ENCODE measurements around the gene PIP5K1B.

Gene PIP5K1B

DNA sequence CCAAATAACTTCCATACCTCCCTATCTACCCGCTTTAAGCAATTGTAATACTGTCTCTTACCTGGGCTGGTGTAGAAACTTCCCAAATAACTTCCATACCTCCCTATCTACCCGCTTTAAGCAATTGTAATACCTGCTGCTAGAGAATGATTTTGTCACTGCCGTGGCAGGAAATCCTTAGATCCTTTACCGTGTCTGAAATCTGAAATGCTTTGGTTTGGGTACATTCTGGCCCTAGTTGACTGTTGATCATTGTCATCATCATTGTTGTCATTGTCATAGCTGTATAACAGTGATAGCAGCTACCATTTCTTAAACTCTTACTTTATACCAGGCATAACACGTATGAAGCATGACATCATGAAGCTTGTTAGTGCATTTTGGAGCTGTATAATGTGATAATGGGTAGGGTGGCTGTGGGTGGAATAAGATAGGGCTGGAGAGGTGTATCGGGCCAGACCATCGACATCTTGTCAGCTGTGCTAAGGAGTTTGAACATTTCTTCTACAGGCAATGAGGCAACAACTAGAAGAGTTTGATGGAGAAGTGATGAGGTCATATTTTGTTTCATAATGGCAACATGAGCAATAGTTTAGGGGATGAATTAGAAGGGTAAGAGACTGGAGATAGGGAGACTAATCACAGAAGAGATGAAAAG lies 15.7 kb downstream of the PIP5K1B start:
- no peak overlapping the region for H3K4me3 ChIP-seq (ENCODE audit: low read depth, low read length)
- H3K27ac ChIP-seq (ENCODE audit: low read depth, low read length) = no peak overlapping the region
- H3K9ac ChIP-seq (ENCODE audit: low read depth, low read length) = no peak overlapping the region
- H3K4me1 ChIP-seq (ENCODE audit: control insufficient read depth, insufficient read depth, low read length) = no peaks in the 10 kb centered on the region
- no peaks in the 10 kb centered on the region for H3K9me3 ChIP-seq (ENCODE audit: control insufficient read depth, insufficient read depth, low read length)
- no peaks in the 10 kb centered on the region for H3K27me3 ChIP-seq (ENCODE audit: control insufficient read depth, insufficient read depth, low read length)
- no peaks in the 10 kb centered on the region for H3K36me3 ChIP-seq (ENCODE audit: control insufficient read depth, insufficient read depth, low read length)

DNA sequence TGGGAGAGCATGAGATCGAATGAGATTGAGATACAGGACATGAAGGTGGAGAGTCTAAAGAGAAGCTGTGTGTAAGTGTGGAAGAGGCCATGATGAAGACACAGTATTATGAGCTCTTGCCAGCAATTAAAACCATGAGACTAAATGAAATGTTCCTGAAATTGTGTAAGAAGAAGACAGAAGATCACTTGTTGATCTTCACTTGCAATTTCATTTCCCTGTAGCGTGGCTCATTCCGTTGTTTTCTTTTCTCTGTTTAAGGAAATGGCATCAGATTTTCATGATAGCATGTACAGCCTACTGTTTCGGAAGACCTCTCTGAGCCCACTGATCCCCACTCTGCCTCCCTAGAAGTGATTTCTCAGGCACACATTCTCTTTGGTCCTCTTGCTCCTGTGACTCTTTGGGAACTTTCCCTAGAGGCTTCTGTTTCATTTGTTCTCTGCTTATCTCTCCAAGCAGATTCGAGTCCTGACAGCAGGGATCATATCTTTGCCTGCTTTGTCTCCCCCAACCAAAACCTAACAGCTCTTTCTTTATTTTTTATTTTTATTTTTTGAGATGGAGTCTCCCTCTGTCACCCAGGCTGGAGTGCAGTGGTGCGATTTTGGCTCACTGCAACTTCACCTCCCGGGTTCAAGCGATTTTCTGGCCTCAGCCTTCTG lies 16.8 kb downstream of the PIP5K1B start:
- Histone ChIP-seq H3K27me3 (ENCODE audit: control insufficient read depth, insufficient read depth, low read length) (no peaks in the 10 kb centered on the region), H3K36me3 (ENCODE audit: control insufficient read depth, insufficient read depth, low read length) (no peaks in the 10 kb centered on the region), H3K9me3 (ENCODE audit: control insufficient read depth, insufficient read depth, low read length) (no peaks in the 10 kb centered on the region), H3K9ac (ENCODE audit: low read depth, low read length) (no peak overlapping the region), H3K4me3 (ENCODE audit: low read depth, low read length) (no peak overlapping the region), H3K27ac (ENCODE audit: low read depth, low read length) (no peak overlapping the region), H3K4me1 (ENCODE audit: control insufficient read depth, insufficient read depth, low read length) (no peaks in the 10 kb centered on the region)

DNA sequence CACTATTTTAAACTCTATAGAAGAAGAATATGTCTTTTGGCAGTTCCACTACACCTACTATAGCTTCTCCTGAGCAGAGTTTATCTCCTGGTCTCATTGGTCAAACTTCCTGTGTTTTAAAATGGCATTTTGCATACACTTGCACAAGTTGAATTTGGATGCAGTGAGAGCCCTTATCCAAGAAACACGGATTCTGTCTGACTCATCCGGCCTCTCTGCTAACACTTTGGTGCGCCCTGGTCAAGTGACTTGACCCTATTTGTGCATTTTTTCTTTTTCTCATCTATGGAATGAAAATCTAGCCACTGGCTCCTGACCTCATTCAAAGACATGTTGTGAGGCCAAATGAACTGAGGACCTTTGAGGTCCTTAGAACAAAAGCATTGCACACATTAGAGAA lies 20.0 kb downstream of the PIP5K1B start:
- Histone ChIP-seq H3K27me3 (ENCODE audit: control insufficient read depth, insufficient read depth, low read length) (no peaks in the 10 kb centered on the region), H3K4me3 (ENCODE audit: low read depth, low read length) (no peak overlapping the region), H3K9ac (ENCODE audit: low read depth, low read length) (no peak overlapping the region), H3K4me1 (ENCODE audit: control insufficient read depth, insufficient read depth, low read length) (no peaks in the 10 kb centered on the region), H3K9me3 (ENCODE audit: control insufficient read depth, insufficient read depth, low read length) (no peaks in the 10 kb centered on the region), H3K27ac (ENCODE audit: low read depth, low read length) (no peak overlapping the region), H3K36me3 (ENCODE audit: control insufficient read depth, insufficient read depth, low read length) (no peaks in the 10 kb centered on the region)

DNA sequence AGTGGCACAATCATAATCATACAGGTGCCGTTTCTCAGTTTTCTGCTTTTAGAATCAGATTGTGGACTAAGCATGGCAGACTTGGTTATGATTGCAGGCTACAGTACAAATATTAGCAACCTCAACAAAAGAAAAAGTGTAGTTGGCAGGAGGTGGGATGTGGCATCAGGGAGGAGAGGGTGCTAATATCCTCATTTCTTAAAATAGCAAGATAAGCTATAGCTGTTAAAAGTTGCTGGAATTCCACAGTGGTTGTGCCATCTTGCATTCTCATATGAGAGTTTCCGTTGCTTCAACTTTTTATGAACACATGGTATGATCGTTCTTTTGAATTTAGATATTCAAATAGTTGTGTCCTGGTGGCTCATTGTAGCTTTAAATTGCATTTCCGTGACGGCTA lies 21.4 kb downstream of the PIP5K1B start:
- H3K36me3 ChIP-seq (ENCODE audit: control insufficient read depth, insufficient read depth, low read length) = no peaks in the 10 kb centered on the region
- H3K9me3 ChIP-seq (ENCODE audit: control insufficient read depth, insufficient read depth, low read length) = no peaks in the 10 kb centered on the region
- H3K4me1 ChIP-seq (ENCODE audit: control insufficient read depth, insufficient read depth, low read length) = peaks cover 6% of the 10 kb centered on the region
- H3K4me3 ChIP-seq (ENCODE audit: low read depth, low read length) = no peak overlapping the region
- H3K27me3 ChIP-seq (ENCODE audit: control insufficient read depth, insufficient read depth, low read length) = no peaks in the 10 kb centered on the region
- H3K9ac ChIP-seq (ENCODE audit: low read depth, low read length) = no peak overlapping the region
- H3K27ac ChIP-seq (ENCODE audit: low read depth, low read length) = no peak overlapping the region

DNA sequence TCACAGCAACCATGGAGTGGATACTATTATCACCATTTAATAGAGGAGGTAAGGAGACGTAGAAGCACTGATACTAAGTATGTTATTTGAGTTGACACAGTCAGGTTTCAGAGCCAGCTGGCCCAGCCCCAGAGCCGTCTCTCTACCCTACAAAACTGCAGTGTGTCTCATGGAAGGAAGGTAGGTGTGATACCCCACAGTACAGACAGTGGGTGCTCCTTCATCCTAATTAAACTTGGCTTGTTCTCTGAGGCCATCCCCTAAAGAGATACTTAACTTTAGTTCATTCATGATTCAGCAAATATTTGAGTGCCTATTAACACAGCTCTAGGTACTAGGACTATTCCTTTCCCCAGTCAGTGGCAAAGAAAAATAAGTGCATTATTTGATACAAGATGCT lies 22.6 kb downstream of the PIP5K1B start:
- Histone ChIP-seq H3K4me1 (ENCODE audit: control insufficient read depth, insufficient read depth, low read length) (peaks cover 12% of the 10 kb centered on the region), H3K27me3 (ENCODE audit: control insufficient read depth, insufficient read depth, low read length) (no peaks in the 10 kb centered on the region), H3K9ac (ENCODE audit: low read depth, low read length) (no peak overlapping the region), H3K4me3 (ENCODE audit: low read depth, low read length) (no peak overlapping the region), H3K36me3 (ENCODE audit: control insufficient read depth, insufficient read depth, low read length) (no peaks in the 10 kb centered on the region), H3K27ac (ENCODE audit: low read depth, low read length) (no peak overlapping the region), H3K9me3 (ENCODE audit: control insufficient read depth, insufficient read depth, low read length) (no peaks in the 10 kb centered on the region)

DNA sequence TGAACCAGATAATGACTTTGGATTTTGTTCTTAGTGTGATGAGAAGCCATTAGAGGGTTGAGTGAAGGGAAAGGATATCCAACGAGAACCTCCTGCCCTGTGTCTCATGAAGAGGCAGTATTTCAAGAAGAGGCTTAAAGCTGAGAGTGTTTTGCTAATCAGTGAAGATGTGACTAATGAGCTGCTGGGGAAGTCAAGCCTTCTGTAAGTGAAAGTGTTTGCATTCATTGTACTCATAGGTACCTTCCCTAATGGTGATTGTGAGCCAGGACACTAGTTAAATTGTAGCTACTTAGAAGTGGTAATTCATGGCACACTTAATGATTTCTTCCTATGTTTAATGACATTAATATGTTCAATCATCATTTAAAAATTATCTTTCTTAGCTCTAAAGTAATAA lies 23.7 kb downstream of the PIP5K1B start:
- H3K27me3 ChIP-seq (ENCODE audit: control insufficient read depth, insufficient read depth, low read length) = no peaks in the 10 kb centered on the region
- H3K4me3 ChIP-seq (ENCODE audit: low read depth, low read length) = no peak overlapping the region

DNA sequence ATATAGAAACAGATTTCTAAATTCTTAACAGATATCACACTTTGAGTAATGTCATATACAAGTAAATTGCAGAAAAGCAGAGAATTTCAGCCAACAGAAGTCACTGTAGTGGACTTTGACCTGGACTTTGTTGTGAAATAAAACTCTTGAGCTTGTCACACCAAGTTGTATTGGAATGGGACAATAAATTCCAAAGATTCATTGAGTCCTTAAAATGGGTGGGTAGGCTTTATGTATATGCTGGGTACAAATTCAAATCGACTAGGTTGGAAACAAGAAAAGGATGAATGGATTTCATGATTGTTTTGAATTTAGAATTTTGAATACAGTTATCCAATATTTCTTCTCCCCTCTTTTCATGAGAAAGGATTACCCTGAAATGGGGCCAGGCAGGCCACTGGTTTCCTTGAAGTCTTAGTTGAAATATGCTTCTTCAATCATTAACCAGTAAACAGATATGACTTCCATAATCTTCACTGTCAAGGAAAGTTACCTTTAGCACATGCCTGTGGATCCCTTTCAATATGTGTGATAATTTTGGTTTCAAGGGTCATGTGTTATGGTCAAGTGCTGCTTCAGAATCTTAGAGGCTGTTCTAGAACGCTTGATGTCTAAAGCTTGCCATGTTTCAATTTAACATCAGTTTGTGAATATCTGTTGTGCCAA lies 25.7 kb downstream of the PIP5K1B start:
- no peaks in the 10 kb centered on the region for H3K36me3 ChIP-seq (ENCODE audit: control insufficient read depth, insufficient read depth, low read length)
- H3K4me1 ChIP-seq (ENCODE audit: control insufficient read depth, insufficient read depth, low read length) = peaks cover 14% of the 10 kb centered on the region
- no peak overlapping the region for H3K27ac ChIP-seq (ENCODE audit: low read depth, low read length)
- H3K9me3 ChIP-seq (ENCODE audit: control insufficient read depth, insufficient read depth, low read length) = no peaks in the 10 kb centered on the region
- no peak overlapping the region for H3K9ac ChIP-seq (ENCODE audit: low read depth, low read length)
- H3K4me3 ChIP-seq (ENCODE audit: low read depth, low read length) = no peak overlapping the region
- no peaks in the 10 kb centered on the region for H3K27me3 ChIP-seq (ENCODE audit: control insufficient read depth, insufficient read depth, low read length)

More for the DNA sequence above, 23.7 kb downstream of the PIP5K1B start:
- Histone ChIP-seq H3K36me3 (ENCODE audit: control insufficient read depth, insufficient read depth, low read length) (no peaks in the 10 kb centered on the region), H3K4me1 (ENCODE audit: control insufficient read depth, insufficient read depth, low read length) (peaks cover 12% of the 10 kb centered on the region), H3K9ac (ENCODE audit: low read depth, low read length) (no peak overlapping the region), H3K27ac (ENCODE audit: low read depth, low read length) (no peak overlapping the region), H3K9me3 (ENCODE audit: control insufficient read depth, insufficient read depth, low read length) (no peaks in the 10 kb centered on the region)

DNA sequence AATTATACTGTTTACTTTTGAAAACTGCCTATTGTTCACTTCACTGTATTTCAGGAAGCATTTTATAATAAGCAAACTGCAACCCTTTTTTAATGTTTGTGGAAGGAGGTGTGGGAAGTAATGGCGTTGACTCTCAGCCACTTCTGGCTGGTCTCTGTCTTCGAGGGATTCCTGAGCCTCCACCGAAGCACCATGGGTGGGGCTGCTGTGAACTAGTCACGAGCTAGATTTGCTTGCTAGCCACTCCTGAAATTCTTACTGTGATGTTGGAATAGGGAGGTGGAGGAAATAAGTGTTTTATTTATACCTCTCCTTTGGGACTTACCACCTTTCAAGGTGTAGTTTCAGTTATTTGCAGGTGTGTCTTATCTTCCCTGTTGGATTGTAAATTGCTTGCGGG lies 26.8 kb downstream of the PIP5K1B start:
- H3K4me3 ChIP-seq (ENCODE audit: low read depth, low read length) = no peak overlapping the region
- no peaks in the 10 kb centered on the region for H3K36me3 ChIP-seq (ENCODE audit: control insufficient read depth, insufficient read depth, low read length)
- H3K27ac ChIP-seq (ENCODE audit: low read depth, low read length) = no peak overlapping the region
- H3K9ac ChIP-seq (ENCODE audit: low read depth, low read length) = no peak overlapping the region
- no peaks in the 10 kb centered on the region for H3K9me3 ChIP-seq (ENCODE audit: control insufficient read depth, insufficient read depth, low read length)
- no peaks in the 10 kb centered on the region for H3K27me3 ChIP-seq (ENCODE audit: control insufficient read depth, insufficient read depth, low read length)
- peaks cover 16% of the 10 kb centered on the region for H3K4me1 ChIP-seq (ENCODE audit: control insufficient read depth, insufficient read depth, low read length)

DNA sequence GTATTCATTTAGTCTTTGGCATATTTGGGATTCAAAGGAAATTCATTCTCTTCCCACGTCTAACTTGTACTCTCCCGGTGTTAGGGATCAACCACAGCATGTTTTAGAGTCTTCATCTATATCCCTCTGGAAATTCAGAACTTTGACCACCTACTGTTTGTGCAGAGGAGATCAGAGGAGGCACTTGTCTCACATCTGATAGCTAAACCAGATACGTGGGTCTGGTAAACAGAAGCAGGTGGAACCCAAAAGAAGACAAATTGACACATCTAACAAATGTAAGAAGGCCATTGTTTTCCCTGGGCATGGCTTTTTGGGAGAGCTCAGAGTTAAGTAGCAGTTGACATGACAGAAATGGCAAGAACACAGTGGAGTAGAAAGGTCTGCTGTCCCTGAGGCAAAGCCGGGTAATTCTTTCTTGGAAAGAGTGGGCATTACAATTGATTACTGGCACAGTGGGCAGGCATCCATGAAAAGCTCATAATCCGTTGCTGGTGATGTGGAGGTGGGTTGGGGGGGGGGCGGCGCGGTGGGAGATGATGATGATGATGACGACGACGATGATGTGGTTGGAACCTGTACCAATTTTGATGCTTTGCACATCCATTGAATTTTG lies 27.5 kb downstream of the PIP5K1B start:
- H3K9ac ChIP-seq (ENCODE audit: low read depth, low read length) = no peak overlapping the region
- no peak overlapping the region for H3K4me3 ChIP-seq (ENCODE audit: low read depth, low read length)
- H3K4me1 ChIP-seq (ENCODE audit: control insufficient read depth, insufficient read depth, low read length) = peaks cover 18% of the 10 kb centered on the region
- no peaks in the 10 kb centered on the region for H3K36me3 ChIP-seq (ENCODE audit: control insufficient read depth, insufficient read depth, low read length)
- no peak overlapping the region for H3K27ac ChIP-seq (ENCODE audit: low read depth, low read length)
- H3K9me3 ChIP-seq (ENCODE audit: control insufficient read depth, insufficient read depth, low read length) = no peaks in the 10 kb centered on the region
- no peaks in the 10 kb centered on the region for H3K27me3 ChIP-seq (ENCODE audit: control insufficient read depth, insufficient read depth, low read length)

DNA sequence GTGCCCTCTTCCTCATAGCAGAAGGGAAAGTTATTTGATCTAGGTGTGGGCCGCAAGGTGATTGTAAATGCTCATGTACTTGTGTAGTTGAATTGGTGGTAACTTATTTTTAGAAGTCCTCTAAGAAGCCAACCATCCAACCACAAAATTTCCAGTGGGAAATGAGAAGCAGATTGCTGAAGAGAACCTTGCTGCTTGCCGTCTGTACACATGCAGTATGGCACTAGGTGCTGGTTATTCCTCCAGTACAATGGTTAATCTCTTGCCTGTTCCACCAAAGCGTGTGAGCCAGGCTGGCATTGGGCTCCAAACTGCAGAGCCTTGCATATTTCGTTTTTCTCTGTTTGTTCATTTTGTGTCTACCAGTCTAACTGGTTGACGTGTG lies 28.0 kb downstream of the PIP5K1B start:
- H3K27ac ChIP-seq (ENCODE audit: low read depth, low read length) = no peak overlapping the region
- no peak overlapping the region for H3K4me3 ChIP-seq (ENCODE audit: low read depth, low read length)
- H3K27me3 ChIP-seq (ENCODE audit: control insufficient read depth, insufficient read depth, low read length) = no peaks in the 10 kb centered on the region
- no peaks in the 10 kb centered on the region for H3K36me3 ChIP-seq (ENCODE audit: control insufficient read depth, insufficient read depth, low read length)
- no peaks in the 10 kb centered on the region for H3K9me3 ChIP-seq (ENCODE audit: control insufficient read depth, insufficient read depth, low read length)
- no peak overlapping the region for H3K9ac ChIP-seq (ENCODE audit: low read depth, low read length)
- peaks cover 18% of the 10 kb centered on the region for H3K4me1 ChIP-seq (ENCODE audit: control insufficient read depth, insufficient read depth, low read length)

DNA sequence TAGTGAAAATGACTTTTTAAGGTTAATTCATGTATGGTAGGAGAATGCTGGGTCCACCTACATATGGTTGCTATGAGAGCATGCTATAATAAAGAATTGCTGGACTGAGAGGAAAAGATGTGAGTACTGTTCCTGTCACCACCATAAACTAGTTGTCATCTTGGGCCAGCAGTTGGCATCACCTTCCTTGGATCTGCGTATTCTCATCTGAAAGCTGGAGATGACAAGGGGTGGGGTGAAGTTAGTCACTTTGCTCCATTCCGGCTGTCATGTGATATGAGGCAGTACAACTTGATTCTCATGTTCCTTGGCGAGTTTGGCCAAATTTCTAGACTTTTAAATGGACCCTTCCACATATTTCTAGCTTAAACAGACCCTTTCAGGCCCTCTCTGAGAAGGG lies 33.3 kb downstream of the PIP5K1B start:
- H3K9me3 ChIP-seq (ENCODE audit: control insufficient read depth, insufficient read depth, low read length) = no peaks in the 10 kb centered on the region
- no peak overlapping the region for H3K27ac ChIP-seq (ENCODE audit: low read depth, low read length)
- H3K9ac ChIP-seq (ENCODE audit: low read depth, low read length) = no peak overlapping the region
- peaks cover 10% of the 10 kb centered on the region; the same call in 1 of the 2 replicates for H3K4me1 ChIP-seq (ENCODE audit: control insufficient read depth, insufficient read depth, low read length)
- no peak overlapping the region for H3K4me3 ChIP-seq (ENCODE audit: low read depth, low read length)
- H3K36me3 ChIP-seq (ENCODE audit: control insufficient read depth, insufficient read depth, low read length) = no peaks in the 10 kb centered on the region
- H3K27me3 ChIP-seq (ENCODE audit: control insufficient read depth, insufficient read depth, low read length) = no peaks in the 10 kb centered on the region

All from HUES48 (cell line).